HG02870 (cell line): ENCODE results near the gene OR2Z1.

Source experiments
- ATAC-seq: cut with Tn5 transposase; IDR thresholded peaks from one replicate; pipeline ENCODE4 v1.9.1; 2021; ENCODE audit warnings: mild to moderate bottlenecking, moderate library complexity; ENCODE audit not compliant: unreplicated experiment

The OR2Z1 gene, protein sequence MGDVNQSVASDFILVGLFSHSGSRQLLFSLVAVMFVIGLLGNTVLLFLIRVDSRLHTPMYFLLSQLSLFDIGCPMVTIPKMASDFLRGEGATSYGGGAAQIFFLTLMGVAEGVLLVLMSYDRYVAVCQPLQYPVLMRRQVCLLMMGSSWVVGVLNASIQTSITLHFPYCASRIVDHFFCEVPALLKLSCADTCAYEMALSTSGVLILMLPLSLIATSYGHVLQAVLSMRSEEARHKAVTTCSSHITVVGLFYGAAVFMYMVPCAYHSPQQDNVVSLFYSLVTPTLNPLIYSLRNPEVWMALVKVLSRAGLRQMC

DNA sequence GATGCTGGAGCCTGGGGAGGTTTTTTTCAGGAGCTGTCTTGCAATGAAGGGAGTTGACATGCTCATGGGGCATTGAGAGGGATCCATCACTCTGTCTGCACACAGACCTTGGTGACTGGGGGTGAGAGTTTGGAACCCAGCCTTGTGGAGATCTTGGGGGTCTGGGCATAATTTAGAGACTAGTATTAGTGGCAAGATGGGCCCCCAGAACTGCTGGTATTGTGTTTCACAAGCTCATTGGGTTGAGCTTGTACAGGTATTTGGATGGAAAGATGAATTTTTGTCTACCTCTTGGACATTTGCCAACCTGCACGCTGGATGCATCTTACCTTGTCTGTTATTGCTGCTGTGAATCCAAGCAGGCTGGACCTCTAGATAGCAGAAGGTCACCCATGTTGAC is at the start of gene OR2Z1:
OR2Z1 (plus strand) TSS at position 301 of the 400 bp plus-strand sequence. CDS start 9,395 bp downstream, outside the sequence.
- ATAC-seq, result no peak

DNA sequence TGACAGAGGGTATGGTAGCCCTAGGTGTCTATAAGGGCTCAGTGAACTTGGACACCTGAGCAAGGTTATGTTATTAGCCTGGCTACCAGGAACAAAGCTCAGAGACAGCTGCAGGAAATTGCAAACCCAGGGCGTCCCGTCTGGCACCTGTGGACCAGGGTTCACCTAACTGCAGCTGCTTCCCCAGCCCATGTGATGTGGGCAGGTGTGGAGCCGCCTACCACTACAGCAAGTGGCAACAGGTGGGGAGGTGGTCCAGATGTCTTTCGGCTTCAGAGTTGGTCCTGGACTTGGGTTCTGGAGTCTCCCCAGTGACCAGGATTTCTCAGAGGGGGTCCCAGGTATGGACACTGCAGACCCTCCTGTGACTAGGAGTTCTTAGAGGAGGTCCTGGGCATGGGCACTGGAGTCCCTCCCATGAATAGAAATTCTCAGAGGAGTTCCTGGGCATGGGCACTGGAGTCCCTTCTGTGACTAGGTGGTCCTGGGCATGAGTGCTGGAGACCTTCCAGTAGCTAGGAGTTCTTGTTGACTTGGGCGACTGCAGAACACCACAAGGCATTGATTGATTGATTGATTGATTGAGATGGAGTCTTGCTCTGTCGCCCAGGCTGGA is 48.0 kb upstream of the OR2Z1 start:
- no peak for ATAC-seq

DNA sequence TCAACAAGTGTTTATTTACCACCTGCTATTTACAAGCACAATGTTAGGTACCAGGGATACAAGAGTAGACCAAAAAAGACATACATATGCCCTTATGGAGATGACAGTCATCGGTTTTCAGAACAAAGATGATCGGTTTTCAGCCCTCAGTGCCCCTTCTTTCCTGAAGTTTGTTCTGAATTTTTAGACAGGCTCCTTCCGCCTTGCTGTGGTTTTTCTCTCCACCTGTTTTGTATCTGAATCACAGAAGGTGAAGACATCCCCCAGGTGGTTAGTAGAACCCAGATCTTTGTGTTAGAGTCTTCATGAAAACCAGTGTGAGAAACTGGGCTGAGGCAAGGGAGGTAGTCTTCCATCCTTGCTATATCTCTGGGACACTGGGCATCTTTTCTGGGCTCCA is 46.4 kb upstream of the OR2Z1 start:
- ATAC-seq, result no peak

DNA sequence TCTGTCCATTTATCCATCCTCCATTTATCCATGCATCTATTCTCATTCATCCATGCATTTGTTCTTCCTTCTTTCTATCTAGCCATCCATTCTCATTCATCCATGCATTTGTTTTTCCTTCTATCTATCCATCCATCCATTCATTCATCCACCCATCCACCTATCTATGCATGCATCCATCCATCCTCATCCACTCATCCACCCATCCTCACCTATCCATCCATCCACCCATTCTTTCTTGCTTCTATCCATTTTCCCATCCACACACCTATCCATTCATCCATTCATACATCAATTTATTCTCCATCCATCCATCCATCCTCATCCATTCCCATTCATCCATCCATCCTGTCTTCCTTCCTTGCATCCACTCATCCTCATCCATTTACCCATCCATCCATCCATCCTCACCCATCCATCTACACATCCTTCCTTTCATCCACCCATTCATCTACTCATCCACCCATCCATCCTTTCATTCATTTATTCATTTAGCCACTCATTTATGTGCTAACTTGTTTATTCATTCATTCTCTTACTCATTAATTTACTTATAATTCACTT is 43.1 kb upstream of the OR2Z1 start:
- ATAC-seq, result no peak

DNA sequence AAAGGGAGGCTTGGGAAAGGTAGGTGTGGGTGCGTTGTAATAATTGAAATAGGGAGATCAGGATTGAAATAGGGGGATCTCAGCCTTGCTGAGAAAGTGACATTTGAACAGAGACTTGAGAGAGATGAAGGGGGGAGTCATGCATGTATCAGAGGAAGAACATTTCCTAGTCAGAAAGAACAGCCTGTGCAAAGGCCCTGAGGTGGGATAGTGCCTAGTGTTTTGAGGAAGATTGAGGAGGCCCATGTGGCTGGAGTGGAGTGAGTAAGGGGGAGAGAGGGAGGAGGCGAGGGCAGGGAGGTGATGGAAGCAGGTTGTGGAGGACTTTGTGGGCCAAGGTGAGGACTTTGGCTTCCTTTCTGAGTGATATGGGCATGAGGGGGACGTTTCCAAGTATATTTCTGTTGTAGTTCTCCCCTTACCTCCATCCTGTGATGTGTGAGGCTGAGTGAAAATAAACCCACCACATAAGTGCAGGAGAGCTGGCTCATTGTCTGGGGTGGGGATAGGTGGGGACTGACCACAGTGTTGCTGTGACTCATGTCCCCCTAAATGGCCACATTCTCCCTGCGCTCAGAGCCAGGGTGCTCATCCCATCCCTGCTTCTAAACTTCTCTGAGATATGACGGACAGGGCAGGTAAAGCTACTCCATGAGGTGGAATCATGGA is 40.6 kb upstream of the OR2Z1 start:
- no peak for ATAC-seq

DNA sequence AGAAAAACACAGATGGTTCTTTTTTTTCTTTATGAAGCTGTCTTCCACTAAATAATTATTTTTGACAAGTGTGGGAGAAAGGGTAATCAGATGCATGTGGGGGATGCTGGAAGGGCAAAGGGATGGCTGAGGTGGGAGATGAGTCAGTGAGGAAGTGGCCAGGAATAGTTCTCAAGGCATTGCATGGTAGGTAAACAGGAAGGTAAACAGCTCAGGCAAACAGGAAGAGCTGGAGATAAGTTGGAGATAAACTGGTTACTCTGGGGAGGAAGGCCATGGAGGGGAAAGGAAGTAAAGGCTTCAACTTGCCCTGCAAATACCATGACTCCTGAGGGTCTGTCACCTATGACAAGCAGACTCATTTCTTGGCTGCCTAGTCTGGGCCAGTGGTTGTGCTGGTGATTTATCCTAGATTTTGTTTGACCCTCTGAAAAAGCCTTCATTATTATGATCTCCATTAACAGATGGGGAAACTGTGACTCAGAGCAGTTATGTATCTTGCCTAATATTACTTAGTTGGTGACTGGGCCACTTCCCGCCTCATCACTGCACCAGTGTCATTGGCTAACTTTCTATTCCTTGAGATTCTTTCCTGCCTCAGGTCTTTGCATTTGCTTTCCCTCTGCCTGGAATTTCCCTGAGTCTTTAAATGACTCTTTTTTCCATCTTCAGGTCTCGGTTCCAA is 39.9 kb upstream of the OR2Z1 start:
- no peak for ATAC-seq

DNA sequence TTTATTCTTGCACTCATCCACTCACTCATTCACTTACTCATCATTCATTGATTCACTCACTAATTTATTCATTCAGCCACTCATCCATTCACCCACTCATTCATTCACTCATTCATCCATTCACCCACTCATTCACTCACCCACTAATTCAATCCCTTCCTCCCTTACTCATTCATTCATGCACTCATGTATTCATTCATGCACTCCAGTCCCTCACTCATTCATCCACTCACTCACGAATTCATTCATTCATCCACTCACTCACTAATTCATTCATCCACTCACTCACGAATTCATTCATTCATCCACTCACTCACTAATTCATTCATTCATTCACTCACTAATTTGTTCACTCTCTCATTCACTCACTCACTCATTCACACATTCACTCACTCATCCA is 39.0 kb upstream of the OR2Z1 start:
- no peak for ATAC-seq

DNA sequence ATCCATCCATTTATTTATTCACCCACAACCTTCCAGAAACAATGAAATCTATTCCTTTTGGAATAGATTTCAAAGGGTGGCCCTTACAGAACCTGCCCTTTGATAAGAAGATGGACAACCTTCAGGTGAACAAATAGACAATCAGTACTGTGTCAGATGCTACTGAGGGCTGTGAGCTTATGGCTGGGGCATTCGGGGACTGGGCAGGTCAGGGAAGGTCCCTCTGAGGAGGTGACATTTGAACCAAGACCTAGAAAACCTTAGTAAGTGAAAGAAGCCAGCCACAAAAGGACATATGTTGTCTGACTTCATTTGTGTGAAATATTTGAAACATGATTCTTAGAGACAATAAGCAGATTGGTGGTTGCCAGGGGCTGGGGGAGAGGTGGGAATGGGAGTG is 38.5 kb upstream of the OR2Z1 start:
- ATAC-seq, result no peak

DNA sequence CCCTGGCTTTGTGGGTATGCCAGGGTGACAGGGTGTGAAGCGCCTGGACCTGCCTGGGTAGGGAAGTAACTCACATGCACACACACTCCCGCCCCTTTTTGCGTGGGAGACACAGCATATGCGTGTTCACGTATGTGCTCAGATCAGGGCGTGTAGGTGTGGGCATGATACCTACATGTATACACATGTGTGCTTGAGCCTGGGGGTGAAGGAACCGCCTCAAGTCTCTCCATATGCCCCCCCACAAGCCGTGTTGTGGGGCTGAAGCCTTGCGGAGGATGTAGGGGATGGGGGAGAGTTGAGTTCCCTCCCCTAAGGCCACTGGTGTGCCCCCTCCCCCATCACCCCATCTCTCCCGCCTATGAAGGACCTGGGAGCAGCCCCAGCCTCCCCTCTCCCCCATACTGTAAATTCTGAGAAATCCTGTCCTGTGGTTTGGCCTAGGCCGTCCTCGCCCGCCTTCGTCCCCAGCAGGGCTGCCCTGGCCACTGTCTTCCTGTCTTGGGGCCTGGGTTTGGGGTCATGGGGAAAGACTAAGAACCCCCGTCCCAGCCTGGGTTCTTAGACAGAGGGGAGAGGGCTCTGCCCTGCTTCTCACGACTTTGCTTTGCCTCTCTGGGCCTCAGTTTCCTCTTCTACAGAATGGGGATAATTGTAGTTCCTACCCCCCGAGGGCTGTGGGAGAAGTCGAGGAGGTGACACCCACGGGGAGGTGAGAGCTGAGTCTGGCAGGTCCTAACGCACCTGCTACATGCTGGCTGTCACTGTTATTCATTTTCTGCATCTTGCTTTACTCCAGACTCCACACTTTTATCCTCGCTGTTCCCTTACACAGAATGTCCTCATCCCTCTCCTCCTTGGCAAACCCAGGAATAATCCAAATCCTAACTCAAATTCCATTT is 37.2 kb upstream of the OR2Z1 start:
- no peak for ATAC-seq

DNA sequence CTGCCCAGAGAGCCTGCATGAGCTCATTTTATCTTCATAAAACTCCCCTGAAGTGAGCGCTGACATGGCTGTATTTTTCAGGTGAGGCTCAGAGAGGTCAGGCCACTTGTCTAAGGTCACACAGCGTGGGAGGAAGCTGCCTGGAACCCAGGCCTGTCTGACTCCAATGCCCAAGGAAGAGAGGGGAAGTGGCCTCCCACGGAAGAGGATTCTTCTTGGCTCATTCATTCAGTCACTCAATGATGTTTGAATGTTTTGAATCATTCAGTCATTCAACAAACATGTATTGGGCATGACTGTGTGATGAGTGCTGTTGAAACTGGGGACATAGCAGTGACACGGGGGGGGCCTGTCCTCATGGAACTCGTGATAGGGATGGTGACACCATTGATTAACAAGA is 34.9 kb upstream of the OR2Z1 start:
- no peak for ATAC-seq

DNA sequence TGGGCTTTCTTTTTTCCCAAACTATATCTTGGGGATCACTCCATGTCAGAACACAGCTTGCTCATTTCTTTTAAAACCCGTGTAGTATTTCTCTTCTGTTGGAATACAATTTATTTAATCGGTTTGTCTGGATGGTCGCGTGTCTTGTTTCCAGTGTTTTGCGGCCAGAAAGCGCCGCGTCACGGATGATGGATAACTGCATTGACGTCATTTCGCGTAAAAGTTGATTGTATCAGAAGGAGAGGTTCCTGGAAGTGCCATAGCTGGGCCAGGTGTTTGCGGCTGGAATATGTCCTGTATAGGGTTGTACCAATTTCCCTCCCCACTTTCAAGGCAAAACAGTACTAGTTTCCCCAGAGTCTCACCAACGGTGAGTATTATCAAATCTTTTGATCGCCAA is 32.5 kb upstream of the OR2Z1 start:
- ATAC-seq, result no peak

DNA sequence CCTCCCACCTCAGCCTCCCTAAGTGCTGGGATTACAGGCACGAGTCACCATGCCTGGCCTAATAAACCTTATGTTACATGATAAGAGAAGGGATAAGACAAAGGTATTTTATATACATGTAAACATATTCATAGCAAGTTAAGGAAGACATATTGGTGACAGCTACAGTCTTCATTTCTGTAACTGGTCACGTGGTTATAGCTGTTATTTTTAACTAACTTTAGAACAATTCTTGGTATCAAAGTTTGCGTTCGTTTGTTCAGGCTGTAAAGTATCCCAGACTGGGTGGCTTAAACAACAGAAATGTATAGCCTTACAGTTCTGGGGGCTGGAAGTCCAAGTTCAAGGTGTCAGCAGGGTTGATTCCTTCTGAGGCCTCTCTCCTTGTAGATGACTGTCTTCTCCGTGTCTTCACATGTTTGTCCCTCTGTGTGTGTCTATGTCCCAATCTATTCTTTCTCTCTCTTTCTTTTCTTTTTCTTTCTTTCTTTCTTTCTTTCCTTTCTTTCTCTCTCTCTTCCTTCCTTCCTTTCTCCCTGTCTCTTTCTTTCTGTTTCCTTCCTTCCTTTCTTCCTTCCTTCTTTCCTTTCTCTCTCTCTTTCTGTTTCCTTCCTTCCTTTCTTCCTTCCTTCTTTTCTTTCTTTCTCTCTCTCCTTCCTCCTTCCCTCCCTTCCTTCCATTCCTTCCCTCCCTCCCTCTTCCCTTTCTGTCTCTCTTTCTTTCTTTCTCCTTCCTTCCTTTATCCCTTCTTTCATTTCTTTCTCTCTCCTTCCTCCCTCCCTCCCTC is 30.5 kb upstream of the OR2Z1 start:
- no peak for ATAC-seq

DNA sequence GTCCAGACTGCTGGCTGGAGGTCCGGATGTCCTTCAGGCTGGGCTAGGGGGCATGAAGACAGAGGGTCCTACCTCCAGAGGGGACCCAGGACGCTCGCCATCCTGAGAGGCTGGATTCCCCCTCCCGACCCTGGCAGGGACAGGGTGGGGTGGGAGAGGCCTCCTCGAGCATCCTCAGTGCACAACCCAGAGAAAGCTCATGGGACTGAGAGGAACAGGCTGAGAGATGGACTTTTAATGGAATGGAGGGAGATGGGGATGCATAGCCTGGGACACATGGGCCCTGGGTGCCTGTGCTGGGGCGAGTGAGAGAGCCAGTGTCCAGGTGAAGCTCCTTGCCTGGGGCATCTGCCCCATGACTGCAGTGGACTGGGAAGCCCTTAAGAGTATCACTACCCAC is 25.9 kb upstream of the OR2Z1 start:
- no peak for ATAC-seq

DNA sequence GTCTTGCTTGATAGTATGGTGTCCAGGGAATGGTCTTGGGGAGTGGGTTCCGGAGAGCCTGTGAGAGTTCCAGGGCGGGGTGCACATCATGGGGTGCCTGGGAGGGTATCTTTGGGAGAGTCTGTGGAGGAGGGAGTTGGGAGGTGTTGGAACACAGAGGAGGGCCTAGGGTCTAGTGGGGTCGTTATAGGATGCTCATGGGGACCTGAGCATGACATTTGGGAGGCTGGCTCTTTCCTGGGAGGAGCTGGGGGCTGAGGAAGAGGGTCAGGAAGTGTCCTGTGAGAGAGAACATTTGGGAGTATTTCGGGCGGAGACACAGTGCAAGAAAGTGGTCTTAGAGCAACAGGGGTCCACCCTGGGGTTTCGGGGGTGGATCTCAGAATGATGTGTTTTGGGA is 25.5 kb upstream of the OR2Z1 start:
- no peak for ATAC-seq

DNA sequence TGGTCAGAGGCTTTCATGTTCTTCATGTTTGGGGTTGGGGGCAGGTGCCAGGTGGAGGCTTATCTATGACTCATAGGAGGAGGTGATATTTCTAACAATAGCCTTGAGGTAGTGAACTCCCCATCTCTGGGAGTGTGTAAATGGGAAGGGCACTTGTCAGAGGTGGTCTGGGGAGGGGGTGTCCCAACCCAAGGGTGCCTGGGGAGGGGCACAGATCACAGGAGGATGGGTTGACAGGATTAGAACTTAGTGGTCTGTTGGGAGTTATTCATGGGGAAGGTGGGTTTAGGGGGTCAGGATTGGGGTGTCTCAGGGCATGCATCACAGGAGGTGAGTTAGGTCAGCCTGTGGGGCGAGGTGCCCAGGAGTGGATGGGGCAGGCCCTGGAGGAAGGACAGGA is 24.4 kb upstream of the OR2Z1 start:
- ATAC-seq, result no peak

DNA sequence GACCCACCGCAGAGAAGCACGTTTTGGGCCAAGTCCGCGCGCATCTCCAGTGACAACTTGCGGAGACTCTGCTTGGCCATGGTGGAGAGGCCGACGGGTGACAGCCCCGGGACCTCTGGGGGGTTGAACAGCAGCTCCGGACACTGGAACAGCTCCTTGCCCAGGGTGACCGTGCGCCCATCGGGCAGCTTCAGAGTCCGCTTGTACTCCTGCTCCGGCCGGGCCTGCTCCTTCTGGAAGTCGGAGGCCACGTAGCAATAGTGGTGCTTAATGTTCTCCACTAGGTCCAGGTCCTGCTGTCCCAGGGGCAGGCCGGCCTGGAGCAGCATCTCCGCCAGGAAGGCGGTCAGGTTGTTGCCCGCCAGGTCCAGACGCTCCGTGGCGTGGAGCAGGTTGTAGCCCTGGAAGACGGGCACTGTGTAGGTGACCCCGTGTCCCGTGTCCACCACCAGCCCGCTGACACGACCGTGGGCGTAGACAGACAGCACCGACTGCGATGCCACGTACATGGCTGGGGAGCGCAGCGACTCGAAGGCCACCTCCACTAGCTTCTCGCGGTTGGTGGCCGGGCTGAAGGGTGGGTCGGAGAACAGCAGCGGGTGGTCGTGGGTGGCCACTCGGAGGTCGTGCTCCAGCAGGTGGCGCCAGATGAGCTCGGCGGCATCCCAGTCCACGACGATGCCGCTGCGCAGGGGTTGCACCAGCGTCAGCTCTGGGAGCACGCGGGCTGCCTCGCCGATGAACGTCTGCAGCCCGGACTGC is 23.6 kb upstream of the OR2Z1 start:
- no peak for ATAC-seq

DNA sequence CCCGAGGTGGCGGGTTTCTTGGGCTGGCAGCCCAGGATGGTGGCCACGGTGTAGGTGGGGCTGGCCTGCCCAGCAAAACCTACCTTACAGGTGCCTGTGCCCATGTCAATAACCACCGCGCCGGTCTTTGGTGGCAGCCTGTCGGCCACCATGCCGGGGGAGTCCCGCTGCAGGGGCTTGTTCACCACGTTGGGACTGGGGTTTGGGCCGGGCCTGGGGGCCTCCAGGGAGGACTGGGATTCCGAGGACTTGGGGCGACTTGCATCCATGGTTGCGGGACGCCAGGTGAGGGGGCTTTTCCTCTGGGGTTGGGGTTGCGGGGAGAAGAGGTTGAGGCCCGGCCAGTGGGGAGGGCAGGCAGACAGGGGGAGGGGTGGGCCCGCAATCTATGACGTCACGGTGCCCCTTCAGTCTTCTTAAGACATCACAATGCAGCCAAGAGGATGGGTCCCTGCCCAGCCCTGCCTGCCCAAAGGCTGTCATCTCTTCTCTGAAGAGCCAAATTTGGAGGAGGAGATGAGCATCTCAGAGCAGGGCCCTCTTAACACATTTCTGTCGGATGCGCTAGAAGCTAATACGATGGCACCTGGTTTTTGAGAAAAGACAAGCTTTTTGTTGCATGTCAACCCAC is 22.9 kb upstream of the OR2Z1 start, which contains the start of gene ACTL9:
ACTL9 (minus strand) TSS at position 363 of the 631 bp plus-strand sequence; CDS start at position 269, 94 bp downstream.
- ATAC-seq, result no peak

DNA sequence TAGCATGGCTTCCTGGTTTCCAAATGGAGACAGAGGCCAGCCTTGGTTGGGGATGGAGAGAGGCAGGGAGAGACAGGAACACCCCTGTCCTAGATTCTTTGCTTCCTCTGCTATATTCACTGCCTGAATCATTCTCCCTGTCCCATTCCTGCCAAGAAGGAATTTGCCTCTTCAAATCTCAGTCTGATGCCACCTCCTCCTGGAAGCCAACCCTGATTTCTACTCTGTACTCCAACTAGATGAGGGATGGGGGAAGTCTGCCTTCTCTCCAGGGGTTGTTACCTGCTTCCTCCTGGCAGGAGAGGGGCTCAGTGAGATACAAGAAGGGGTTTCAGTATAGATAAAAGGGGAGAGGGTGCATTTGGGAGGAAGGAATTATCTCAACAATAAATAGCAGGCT is 21.5 kb upstream of the OR2Z1 start:
- ATAC-seq, result no peak
